ENCODE results near the gene ANXA1. TPM values are rescaled to one million over a fixed set of nuclear protein-coding genes. Genes with fewer than 3 reads are reported as not detected.

The ANXA1 gene
- total and polyA plus RNA-seq, 4 donors, result 4.8 to 28.6 (median 14.5) TPM

DNA sequence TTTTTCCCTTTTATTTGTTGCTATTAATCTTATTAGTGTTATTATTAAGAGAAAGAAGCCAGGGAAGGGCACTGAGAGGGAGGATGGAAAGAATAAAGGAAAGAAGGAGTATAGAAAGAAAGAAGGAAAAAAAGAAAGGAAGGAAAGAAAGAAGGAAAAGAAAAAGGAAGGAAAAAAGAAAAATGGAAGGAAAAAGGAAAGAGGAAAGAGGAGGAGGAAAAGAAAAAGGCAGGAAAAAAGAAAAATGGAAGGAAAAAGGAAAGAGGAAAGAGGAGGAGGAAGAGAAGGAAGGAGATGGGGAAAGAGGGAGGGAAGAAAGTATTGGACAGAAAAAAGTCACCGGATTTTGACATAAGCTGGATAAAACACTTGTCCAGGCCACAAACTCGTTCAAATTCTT, 47.8 kb downstream of the ANXA1 start (continued):
- TF ChIP-seq, protein P1, sequence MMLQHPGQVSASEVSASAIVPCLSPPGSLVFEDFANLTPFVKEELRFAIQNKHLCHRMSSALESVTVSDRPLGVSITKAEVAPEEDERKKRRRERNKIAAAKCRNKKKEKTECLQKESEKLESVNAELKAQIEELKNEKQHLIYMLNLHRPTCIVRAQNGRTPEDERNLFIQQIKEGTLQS (IDR thresholded peaks at IDR 0.05), result no peak
- no peak for TF ChIP-seq RAD21 (IDR thresholded peaks at IDR 0.05)

DNA sequence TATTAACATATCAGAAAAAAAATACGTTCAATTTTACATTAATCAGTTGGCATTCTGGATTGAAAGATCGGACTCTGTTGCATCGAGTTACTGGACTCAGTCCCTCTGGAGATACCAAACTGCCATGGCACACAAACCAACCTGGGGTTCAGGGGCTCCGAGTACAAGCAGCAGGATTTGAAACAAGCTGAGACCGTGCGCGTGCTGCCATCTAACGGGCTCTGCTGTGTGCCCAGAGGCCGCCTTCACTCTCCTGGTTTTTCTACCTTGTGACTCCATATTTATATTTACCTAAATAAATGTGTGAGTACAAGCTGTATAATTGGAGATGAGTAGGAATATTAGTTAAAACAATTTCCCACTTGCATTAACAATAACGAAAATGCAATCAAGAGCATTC, 48.2 kb downstream of the ANXA1 start:
- H3K9ac ChIP-seq (ENCODE audit: low read depth in 1 of 2, low read length in 2 of 2), result no peak overlapping the region
- no peaks in the 10 kb centered on the region for H3K36me3 ChIP-seq (ENCODE audit: control insufficient read depth in 4 of 4, insufficient read depth in 3 of 4, low read depth in 1 of 4, low read length in 3 of 4)
- no peaks in the 10 kb centered on the region for H3K27me3 ChIP-seq (ENCODE audit: control insufficient read depth in 4 of 4, insufficient read depth in 4 of 4, low read length in 3 of 4)
- TF ChIP-seq, protein P2, sequence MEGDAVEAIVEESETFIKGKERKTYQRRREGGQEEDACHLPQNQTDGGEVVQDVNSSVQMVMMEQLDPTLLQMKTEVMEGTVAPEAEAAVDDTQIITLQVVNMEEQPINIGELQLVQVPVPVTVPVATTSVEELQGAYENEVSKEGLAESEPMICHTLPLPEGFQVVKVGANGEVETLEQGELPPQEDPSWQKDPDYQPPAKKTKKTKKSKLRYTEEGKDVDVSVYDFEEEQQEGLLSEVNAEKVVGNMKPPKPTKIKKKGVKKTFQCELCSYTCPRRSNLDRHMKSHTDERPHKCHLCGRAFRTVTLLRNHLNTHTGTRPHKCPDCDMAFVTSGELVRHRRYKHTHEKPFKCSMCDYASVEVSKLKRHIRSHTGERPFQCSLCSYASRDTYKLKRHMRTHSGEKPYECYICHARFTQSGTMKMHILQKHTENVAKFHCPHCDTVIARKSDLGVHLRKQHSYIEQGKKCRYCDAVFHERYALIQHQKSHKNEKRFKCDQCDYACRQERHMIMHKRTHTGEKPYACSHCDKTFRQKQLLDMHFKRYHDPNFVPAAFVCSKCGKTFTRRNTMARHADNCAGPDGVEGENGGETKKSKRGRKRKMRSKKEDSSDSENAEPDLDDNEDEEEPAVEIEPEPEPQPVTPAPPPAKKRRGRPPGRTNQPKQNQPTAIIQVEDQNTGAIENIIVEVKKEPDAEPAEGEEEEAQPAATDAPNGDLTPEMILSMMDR (IDR thresholded peaks at IDR 0.05; ENCODE audit: low read depth, low read length, missing input control), result peak; percentile 4
- no peak for TF ChIP-seq EGR1 (IDR thresholded peaks at IDR 0.05; ENCODE audit: low read depth in 2 of 2)
- TF ChIP-seq FOXA1 (IDR thresholded peaks at IDR 0.05), result no peak
- TF ChIP-seq HNF4A (conservative IDR thresholded peaks at IDR 0.05), result no peak
- TF ChIP-seq RAD21 (IDR thresholded peaks at IDR 0.05), result peak; percentile 14 to 31
- no peak for TF ChIP-seq FOXA2 (IDR thresholded peaks at IDR 0.05)
- TF ChIP-seq, protein P3, sequence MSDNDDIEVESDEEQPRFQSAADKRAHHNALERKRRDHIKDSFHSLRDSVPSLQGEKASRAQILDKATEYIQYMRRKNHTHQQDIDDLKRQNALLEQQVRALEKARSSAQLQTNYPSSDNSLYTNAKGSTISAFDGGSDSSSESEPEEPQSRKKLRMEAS (IDR thresholded peaks at IDR 0.05), result no peak
- no peak for TF ChIP-seq GABPA (IDR thresholded peaks at IDR 0.05 in 1 of 2, conservative IDR thresholded peaks at IDR 0.05 in 1 of 2)
- no peak for TF ChIP-seq SP1 (IDR thresholded peaks at IDR 0.05)
- TF ChIP-seq TAF1 (conservative IDR thresholded peaks at IDR 0.05), result no peak
- no peak for TF ChIP-seq RXRA (IDR thresholded peaks at IDR 0.05)
- no peak for TF ChIP-seq JUND (IDR thresholded peaks at IDR 0.05)
- WGBS, result 52% methylated on average over 10 of the region's 10 CpGs
- H3K4me3 ChIP-seq (ENCODE audit: low read depth in 1 of 3, low read length in 3 of 3), result no peak overlapping the region
- peaks cover 0 to 3% (median 0%) of the 10 kb centered on the region in 4 donors for H3K4me1 ChIP-seq (ENCODE audit: control insufficient read depth in 4 of 4, insufficient read depth in 4 of 4, low read length in 3 of 4)
- no peak overlapping the region for H3K27ac ChIP-seq (ENCODE audit: low read depth in 1 of 2, low read length in 2 of 2)
- no peaks in the 10 kb centered on the region for H3K9me3 ChIP-seq (ENCODE audit: control insufficient read depth in 4 of 4, low read length in 3 of 4)
- no peak for DNase-seq (ENCODE audit: low spot score)

DNA sequence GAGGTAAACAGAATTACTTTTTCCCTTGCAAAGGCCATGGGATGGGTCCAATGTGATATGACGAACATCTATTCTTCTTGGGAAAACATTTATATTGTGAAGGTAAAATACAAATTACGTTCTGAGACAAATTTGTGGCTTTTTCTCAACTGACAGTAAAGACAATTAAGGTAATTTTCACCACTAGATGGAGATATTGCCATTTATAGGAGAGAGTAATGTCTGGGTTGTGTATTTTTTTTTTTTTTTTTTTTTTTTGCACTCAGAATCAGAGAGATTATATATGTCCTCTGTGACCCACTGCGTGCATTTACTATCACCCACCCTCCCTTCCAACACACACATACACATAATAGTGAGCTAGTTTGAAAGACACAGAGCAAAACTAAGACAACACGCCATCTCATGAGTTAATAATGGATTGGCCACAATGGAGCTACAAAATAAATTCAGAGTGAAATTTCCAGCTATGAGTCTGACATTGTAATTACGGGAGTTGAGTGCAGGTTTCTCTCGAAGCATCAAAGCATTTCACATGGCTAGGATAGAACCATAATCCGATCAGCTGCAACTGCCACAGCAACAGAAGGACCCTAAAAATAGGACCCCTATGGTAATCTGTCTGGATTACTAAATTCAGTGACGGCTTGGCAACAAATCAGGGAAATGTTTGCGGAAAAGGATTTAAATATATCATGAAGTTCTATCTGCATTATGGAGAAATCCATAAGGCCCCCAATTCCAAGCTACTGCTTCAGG, 49.2 kb downstream of the ANXA1 start:
- no peak for DNase-seq (ENCODE audit: low spot score)
- Histone ChIP-seq H3K36me3 (ENCODE audit: control insufficient read depth in 4 of 4, insufficient read depth in 3 of 4, low read depth in 1 of 4, low read length in 3 of 4) (no peaks in the 10 kb centered on the region), H3K4me1 (ENCODE audit: control insufficient read depth in 4 of 4, insufficient read depth in 4 of 4, low read length in 3 of 4) (peaks cover 0 to 3% (median 0%) of the 10 kb centered on the region in 4 donors), H3K27me3 (ENCODE audit: control insufficient read depth in 4 of 4, insufficient read depth in 4 of 4, low read length in 3 of 4) (no peaks in the 10 kb centered on the region), H3K9ac (ENCODE audit: low read depth in 1 of 2, low read length in 2 of 2) (no peak overlapping the region), H3K9me3 (ENCODE audit: control insufficient read depth in 4 of 4, low read length in 3 of 4) (no peaks in the 10 kb centered on the region), H3K4me3 (ENCODE audit: low read depth in 1 of 3, low read length in 3 of 3) (no peak overlapping the region), H3K27ac (ENCODE audit: low read depth in 1 of 2, low read length in 2 of 2) (no peak overlapping the region)
- no peak for TF ChIP-seq RXRA (IDR thresholded peaks at IDR 0.05)
- TF ChIP-seq, protein P2 (IDR thresholded peaks at IDR 0.05; ENCODE audit: low read depth, low read length, missing input control), result peak; percentile 45
- TF ChIP-seq NR2F2 (IDR thresholded peaks at IDR 0.05), result no peak
- TF ChIP-seq RAD21 (IDR thresholded peaks at IDR 0.05), result peak; percentile 83
- 44% methylated on average over 9 of the region's 9 CpGs for WGBS

Data from liver (tissue), 9 donors.